ENCODE measurements around the gene NAPA.

NAPA gene

DNA sequence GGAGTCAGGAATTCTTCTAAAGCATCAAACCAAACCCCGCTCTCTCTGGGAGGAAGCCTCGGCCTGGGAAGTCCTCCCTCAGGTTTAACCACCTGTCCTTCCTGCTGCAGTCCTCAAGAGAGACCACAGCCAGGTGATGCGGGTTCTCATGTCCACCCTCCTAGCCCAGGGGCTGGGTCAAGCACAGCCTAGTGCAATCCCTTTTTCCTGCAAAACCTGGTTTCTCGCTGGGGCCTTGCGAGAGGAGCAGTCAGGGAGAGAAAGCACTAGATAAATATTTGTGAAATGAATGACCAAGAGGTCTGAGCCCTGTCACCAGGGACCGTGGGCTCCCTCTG is 45.5 kb downstream of the NAPA start:
- no peak for DNase-seq (ENCODE audit: low read depth)
- H3K4me3 ChIP-seq (ENCODE audit: control insufficient read depth, low read depth, low read length) = no peak overlapping the region
- TF ChIP-seq, protein P1, sequence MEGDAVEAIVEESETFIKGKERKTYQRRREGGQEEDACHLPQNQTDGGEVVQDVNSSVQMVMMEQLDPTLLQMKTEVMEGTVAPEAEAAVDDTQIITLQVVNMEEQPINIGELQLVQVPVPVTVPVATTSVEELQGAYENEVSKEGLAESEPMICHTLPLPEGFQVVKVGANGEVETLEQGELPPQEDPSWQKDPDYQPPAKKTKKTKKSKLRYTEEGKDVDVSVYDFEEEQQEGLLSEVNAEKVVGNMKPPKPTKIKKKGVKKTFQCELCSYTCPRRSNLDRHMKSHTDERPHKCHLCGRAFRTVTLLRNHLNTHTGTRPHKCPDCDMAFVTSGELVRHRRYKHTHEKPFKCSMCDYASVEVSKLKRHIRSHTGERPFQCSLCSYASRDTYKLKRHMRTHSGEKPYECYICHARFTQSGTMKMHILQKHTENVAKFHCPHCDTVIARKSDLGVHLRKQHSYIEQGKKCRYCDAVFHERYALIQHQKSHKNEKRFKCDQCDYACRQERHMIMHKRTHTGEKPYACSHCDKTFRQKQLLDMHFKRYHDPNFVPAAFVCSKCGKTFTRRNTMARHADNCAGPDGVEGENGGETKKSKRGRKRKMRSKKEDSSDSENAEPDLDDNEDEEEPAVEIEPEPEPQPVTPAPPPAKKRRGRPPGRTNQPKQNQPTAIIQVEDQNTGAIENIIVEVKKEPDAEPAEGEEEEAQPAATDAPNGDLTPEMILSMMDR (conservative IDR thresholded peaks at IDR 0.05; ENCODE audit: control insufficient read depth, insufficient read depth, low read depth, low read length) = no peak

DNA sequence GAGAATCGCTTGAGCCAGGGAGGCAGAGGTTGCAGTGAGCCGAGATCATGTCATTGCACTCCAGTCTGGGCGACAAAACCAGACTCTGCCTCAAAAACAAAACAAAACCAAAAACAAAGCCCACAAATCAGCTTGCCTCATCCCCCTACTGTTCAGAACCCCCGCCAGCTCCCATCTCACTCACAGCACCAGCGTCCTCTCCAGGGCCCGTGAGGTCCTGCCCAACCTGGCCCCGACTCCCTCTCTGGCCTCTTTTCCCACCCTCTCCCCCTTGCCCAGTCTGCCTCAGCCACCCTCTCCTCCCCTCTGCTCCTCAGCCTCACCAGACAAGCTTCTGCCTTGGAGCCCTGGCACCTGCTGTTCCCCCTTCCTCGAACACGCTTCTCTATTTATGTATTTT is 46.9 kb downstream of the NAPA start:
- H3K4me3 ChIP-seq (ENCODE audit: control insufficient read depth, low read depth, low read length) = no peak overlapping the region
- no peak for DNase-seq (ENCODE audit: low read depth)
- TF ChIP-seq, protein P1 (conservative IDR thresholded peaks at IDR 0.05; ENCODE audit: control insufficient read depth, insufficient read depth, low read depth, low read length) = no peak

DNA sequence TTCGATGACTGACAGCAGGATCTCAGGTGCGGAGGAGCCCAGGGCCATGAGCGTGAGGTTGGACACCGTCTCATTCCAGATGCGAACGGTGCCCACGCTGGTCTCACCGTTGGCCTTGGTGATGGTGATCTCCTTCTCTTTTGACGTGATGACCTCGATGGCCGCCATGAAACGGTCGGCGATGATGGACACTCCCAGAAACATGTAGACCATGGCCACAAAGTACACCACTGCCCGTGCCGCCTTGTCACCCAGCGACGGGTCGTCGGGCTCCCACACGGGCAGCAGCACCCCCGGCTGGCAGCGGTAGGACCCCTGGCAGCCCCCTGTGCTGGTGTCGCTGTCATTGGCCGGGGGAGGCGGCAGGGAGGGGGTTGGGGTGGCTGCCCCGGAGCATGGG is 48.9 kb downstream of the NAPA start:
- no peak overlapping the region for H3K4me3 ChIP-seq (ENCODE audit: control insufficient read depth, low read depth, low read length)
- no peak for DNase-seq (ENCODE audit: low read depth)
- TF ChIP-seq, protein P1 (conservative IDR thresholded peaks at IDR 0.05; ENCODE audit: control insufficient read depth, insufficient read depth, low read depth, low read length) = no peak

DNA sequence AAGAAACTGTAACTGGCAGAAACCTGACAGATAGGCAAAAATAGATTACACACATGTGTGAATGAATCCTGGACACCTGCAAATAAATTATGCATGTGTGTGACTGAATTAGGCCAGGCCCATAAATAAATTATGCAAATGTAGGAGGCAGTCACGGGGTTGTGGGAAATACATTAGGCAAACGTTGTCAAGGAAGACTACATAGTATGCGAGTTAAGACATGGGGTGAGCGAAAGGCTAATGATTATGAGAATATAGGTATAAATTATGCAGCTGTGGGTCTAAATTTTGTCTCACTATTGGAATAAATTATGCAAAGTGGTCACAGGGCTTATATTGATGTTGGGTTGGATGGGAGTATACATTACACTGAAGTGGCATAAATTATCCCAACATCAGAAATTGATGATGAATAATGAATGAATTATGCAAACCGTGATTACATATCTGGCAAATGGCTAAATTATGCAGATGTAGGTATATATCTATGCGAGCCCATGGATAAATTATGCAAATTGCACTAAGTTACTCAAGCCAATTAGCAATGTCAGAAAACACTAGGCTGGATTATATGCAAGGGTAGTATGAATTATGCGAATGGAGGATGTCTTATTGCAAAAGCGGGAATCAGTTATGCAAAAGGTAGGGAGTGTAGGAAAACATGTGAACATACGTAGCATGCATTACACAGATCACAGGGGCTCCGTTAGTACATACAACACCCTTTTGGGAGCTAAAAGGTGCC is 50.0 kb downstream of the NAPA start:
- H3K4me3 ChIP-seq (ENCODE audit: control insufficient read depth, low read depth, low read length) = no peak overlapping the region
- TF ChIP-seq, protein P1 (conservative IDR thresholded peaks at IDR 0.05; ENCODE audit: control insufficient read depth, insufficient read depth, low read depth, low read length) = no peak
- no peak for DNase-seq (ENCODE audit: low read depth)

DNA sequence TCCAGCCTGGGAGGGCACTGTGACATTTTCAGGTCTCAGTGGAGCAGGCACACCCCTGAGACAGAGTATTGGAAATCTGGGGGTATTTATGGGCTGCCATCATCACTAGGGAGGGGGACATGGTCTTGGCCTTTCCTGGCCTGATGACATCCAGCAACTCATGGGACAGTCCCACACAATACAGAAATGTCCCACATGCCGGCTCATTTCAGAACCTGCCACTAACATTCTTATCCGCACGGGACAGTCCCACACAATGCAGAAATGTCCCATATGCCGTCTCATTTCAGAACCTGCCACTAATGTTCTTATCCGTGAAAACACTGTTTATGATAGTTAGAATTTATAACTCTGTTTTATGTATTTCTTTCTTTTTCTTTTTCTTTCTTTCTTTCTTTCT is 53.0 kb downstream of the NAPA start:
- TF ChIP-seq, protein P1 (conservative IDR thresholded peaks at IDR 0.05; ENCODE audit: control insufficient read depth, insufficient read depth, low read depth, low read length) = no peak
- DNase-seq (ENCODE audit: low read depth) = no peak
- H3K4me3 ChIP-seq (ENCODE audit: control insufficient read depth, low read depth, low read length) = no peak overlapping the region

DNA sequence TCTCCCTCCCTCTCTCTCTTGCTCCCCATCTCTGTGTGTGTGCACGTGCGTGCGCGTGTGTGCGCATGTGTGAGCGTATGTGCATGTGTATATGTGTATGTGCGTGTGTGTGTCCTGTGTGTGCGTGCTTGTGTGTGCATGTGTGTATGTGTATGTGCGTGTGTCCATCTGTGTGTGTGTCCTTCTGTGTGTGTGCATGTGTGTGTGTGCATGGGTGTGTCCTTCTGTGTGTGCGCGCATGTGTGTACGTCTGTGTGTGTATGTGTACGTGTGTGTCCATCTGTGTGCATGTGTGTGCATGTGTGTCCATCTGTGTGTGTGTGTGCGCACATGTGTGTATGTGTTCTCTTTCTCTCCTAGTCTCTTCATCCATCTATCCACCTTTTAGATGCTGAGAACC is 55.4 kb downstream of the NAPA start:
- no peak overlapping the region for H3K4me3 ChIP-seq (ENCODE audit: control insufficient read depth, low read depth, low read length)
- DNase-seq (ENCODE audit: low read depth) = no peak
- TF ChIP-seq, protein P1 (conservative IDR thresholded peaks at IDR 0.05; ENCODE audit: control insufficient read depth, insufficient read depth, low read depth, low read length) = no peak

DNA sequence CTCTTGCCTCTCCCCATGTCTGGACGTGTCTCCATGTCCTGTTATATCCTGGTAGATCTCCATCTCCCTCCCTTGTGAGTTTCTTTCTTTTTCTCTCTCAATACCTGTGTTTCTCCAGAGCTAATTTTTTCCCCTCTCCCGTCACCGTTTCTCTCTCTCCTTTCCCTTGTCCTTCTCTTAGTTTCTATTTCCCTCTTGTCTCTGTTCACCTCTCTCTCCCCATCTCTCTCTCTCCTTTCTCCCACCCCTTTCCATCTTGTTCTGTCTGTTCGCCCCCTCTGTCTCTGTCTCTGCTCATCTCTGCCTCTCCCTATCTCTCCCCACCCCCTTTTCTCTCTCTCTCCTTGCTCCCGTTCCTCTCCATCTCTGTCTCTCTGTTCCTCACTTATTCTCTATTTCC is 56.2 kb downstream of the NAPA start:
- H3K4me3 ChIP-seq (ENCODE audit: control insufficient read depth, low read depth, low read length) = no peak overlapping the region
- TF ChIP-seq, protein P1 (conservative IDR thresholded peaks at IDR 0.05; ENCODE audit: control insufficient read depth, insufficient read depth, low read depth, low read length) = no peak
- no peak for DNase-seq (ENCODE audit: low read depth)

Data from fibroblast of mammary gland (primary cell).